Astrocyte (in vitro differentiated cells and primary cell): ENCODE results near the gene SLCO2A1.

Experiments used
- CTCF ChIP-seq: IDR thresholded peaks from 2 replicates; pipeline ENCODE4 v1.5.1; 2011; ENCODE audit warnings: low read depth, mild to moderate bottlenecking, inconsistent platforms, low read length, moderate library complexity; ENCODE audit not compliant: insufficient read depth
- EZH2 ChIP-seq: IDR thresholded peaks from 2 replicates; pipeline ENCODE4 v1.6.1; 2012; ENCODE audit warnings: mild to moderate bottlenecking, low read length, inconsistent platforms; ENCODE audit not compliant: insufficient read depth

GRCh38 chr3:133956353-133956752 is 73.4 kb downstream of the SLCO2A1 start:
- TF ChIP-seq CTCF (no peak), EZH2 (no peak)
